ENCODE measurements around the gene C3. TPM values are rescaled to one million over a fixed set of nuclear protein-coding genes. Genes with fewer than 3 reads are reported as not detected.

Gene C3
- total and polyA plus RNA-seq, 2 of the 13 experiments (the other 11 are each of a cell fraction or from before 2014, with no cell fraction given) = 1,455 to 6,272 TPM

DNA sequence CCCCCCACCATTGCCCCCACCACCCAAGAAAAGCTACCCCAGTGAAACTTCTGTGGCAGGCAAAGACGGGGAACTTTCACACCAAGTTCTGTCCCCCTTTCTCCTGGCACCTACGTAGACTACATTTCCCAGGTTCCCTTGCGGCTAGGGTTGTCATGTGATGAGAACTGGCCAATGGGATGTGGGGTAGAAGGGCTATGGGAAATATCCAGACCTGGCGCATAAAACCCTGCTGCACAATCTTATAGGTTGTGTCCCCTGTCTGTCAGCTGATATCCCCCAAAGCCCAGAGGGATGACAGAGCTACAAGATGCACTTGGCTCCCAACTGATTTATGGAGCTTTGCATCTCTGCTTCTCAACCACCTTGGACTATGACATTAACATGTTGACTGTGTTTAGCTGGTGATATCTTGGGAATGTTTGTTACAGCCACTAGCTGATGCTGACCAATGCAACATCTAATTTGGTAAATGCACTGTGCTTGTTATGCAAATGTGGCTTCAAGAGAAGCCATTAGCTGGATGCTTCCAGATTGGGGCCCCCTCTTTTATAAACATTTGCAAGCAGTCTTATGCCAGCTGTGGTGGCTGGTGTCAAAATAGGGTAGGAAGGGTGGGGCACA lies 40.7 kb upstream of the C3 start:
- 80% methylated on average over 4 of the region's 4 CpGs for WGBS (ENCODE audit: low lambda C conversion rate)
- TF ChIP-seq RBAK (CRISPR knock-in tag; IDR thresholded peaks at IDR 0.05) (peak; percentile 95), ZNF572 (CRISPR knock-in tag; IDR thresholded peaks at IDR 0.05) (no peak), ZNF746 (CRISPR knock-in tag; IDR thresholded peaks at IDR 0.05) (no peak), ZNF101 (CRISPR knock-in tag; IDR thresholded peaks at IDR 0.05; ENCODE audit: borderline replicate concordance, low read depth) (no peak), NFYC (CRISPR knock-in tag; IDR thresholded peaks at IDR 0.05) (peak; percentile 75), NFYB (CRISPR knock-in tag; IDR thresholded peaks at IDR 0.05) (peak; percentile 67), THAP11 (CRISPR knock-in tag; IDR thresholded peaks at IDR 0.05) (peak; percentile 94), ZNF12 (CRISPR knock-in tag; IDR thresholded peaks at IDR 0.05) (peak; percentile 69; the same call in 1 of the 2 replicates), HCFC1 (IDR thresholded peaks at IDR 0.05; ENCODE audit: low read depth, low read length) (peak; percentile 53; the same call in 1 of the 2 replicates), ZNF143 (CRISPR knock-in tag; IDR thresholded peaks at IDR 0.05) (peak; percentile 86), ZKSCAN8 (CRISPR knock-in tag; IDR thresholded peaks at IDR 0.05; ENCODE audit: borderline replicate concordance) (no peak), MTF1 (CRISPR knock-in tag; IDR thresholded peaks at IDR 0.05) (no peak)
- TF ChIP-seq, protein P1, sequence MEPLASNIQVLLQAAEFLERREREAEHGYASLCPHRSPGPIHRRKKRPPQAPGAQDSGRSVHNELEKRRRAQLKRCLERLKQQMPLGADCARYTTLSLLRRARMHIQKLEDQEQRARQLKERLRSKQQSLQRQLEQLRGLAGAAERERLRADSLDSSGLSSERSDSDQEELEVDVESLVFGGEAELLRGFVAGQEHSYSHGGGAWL (CRISPR knock-in tag; IDR thresholded peaks at IDR 0.05) = no peak
- TF ChIP-seq, protein P2, sequence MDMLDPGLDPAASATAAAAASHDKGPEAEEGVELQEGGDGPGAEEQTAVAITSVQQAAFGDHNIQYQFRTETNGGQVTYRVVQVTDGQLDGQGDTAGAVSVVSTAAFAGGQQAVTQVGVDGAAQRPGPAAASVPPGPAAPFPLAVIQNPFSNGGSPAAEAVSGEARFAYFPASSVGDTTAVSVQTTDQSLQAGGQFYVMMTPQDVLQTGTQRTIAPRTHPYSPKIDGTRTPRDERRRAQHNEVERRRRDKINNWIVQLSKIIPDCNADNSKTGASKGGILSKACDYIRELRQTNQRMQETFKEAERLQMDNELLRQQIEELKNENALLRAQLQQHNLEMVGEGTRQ (IDR thresholded peaks at IDR 0.05; ENCODE audit: low read depth, low read length) = peak; percentile 41; the same call in 1 of the 2 replicates
- TF ChIP-seq, protein P2 (CRISPR knock-in tag; IDR thresholded peaks at IDR 0.05; ENCODE audit: borderline replicate concordance) = peak; percentile 72; the same call in 1 of the 2 replicates
- H3K79me2 ChIP-seq (ENCODE audit: insufficient read depth, low read length) = no peaks in the 10 kb centered on the region
- no peak overlapping the region for H3K4me3 ChIP-seq (replicated peaks in 1 of 3; ENCODE audit: insufficient read depth in 1 of 3, low read depth in 2 of 3, low read length in 3 of 3)
- intact Hi-C loops (cut with micrococcal nuclease; ENCODE audit: unreplicated experiment) = no loop called here
- ChIA-PET CTCF (ENCODE audit: low intra/inter-chr PET ratio, low total read pairs) (no interaction called here), POLR2A (interaction anchor here (1.8 to 1.9 kb wide), 2 partner anchors 9 to 40 kb away, joined by 4 to 8 read pairs; partner anchors contain the start of gene C3)
- peak; percentile 28 for DNase-seq (ENCODE audit: low spot score)
- peaks cover 28% of the 10 kb centered on the region for H3K4me1 ChIP-seq (ENCODE audit: insufficient read depth, low read length)
- BruUV-seq (replicated peaks) = no TSS peak
- no peaks in the 10 kb centered on the region for H3K36me3 ChIP-seq (replicated peaks in 1 of 2; ENCODE audit: control insufficient read depth in 1 of 2, insufficient read depth in 2 of 2, low read length in 2 of 2)
- no peak; the same call in 2 of the 3 replicates for ATAC-seq
- no peak overlapping the region for H3K9ac ChIP-seq (ENCODE audit: insufficient read depth, low read depth, low read length)
- no peaks in the 10 kb centered on the region for H4K20me1 ChIP-seq (ENCODE audit: insufficient read depth, low read length)
- no peaks in the 10 kb centered on the region for H3K27me3 ChIP-seq (ENCODE audit: control insufficient read depth in 1 of 2, insufficient read depth in 2 of 2, low read length in 2 of 2)
- H3K27ac ChIP-seq (ENCODE audit: extremely low read length, insufficient read depth, low read length) = no peak overlapping the region
- H3K4me2 ChIP-seq (ENCODE audit: low read depth, low read length) = no peak overlapping the region
- no peak for FAIRE-seq
- in situ Hi-C loops (cut with HindIII; ENCODE audit: extremely low pct_ligation_motif_present, low pct_unique_long_range_greater_than_20kb) = no loop called here
- no peak overlapping the region for H2AFZ ChIP-seq (ENCODE audit: low read length)
- H3K9me3 ChIP-seq (ENCODE audit: low read length) = no peaks in the 10 kb centered on the region
